Kidney epithelial cell (primary cell): Measurements from ENCODE around the gene VN1R4. TPM values are rescaled to one million over a fixed set of nuclear protein-coding genes. Genes with fewer than 3 reads are reported as not detected.
"Not testable (repeated sequence)": the region's sequence is repeated elsewhere in the genome, so short reads cannot be mapped to it uniquely, and the experiment has no call there.

ENCODE experiments used
- DNase-seq: peaks from one replicate; pipeline ENCODE4 v3.0.0-alpha.2; 2010; ENCODE audit warnings: low read depth
- H3K27me3 ChIP-seq: 2 replicates; pipeline ENCODE4 v1.6.0; 2011; ENCODE audit warnings: low read length; ENCODE audit not compliant: control insufficient read depth, insufficient read depth
- H3K36me3 ChIP-seq: 2 replicates; pipeline ENCODE4 v1.5.1; 2011; ENCODE audit warnings: low read length; ENCODE audit not compliant: control insufficient read depth, insufficient read depth
- H3K4me3 ChIP-seq: 2 replicates; pipeline ENCODE4 v1.5.1; 2011; ENCODE audit warnings: low read depth, mild to moderate bottlenecking, control low read depth, low read length
- total RNA-seq: library from RNA; depleted of rRNA; stranded (reverse); fragments of >200 nt; gene quantifications from 2 replicates; pipeline ENCODE4 v1.2.3, GENCODE V29; 2015
- TF ChIP-seq, protein P1 (sequence below): IDR thresholded peaks from 2 replicates; pipeline ENCODE4 v1.5.1; 2011; ENCODE audit warnings: mild to moderate bottlenecking, moderate library complexity, low read length, control low read depth, inconsistent platforms; ENCODE audit not compliant: insufficient read depth, poor library complexity, severe bottlenecking

Gene VN1R4
- total RNA-seq, 1 donor from 2014 or later, result not detected

DNA sequence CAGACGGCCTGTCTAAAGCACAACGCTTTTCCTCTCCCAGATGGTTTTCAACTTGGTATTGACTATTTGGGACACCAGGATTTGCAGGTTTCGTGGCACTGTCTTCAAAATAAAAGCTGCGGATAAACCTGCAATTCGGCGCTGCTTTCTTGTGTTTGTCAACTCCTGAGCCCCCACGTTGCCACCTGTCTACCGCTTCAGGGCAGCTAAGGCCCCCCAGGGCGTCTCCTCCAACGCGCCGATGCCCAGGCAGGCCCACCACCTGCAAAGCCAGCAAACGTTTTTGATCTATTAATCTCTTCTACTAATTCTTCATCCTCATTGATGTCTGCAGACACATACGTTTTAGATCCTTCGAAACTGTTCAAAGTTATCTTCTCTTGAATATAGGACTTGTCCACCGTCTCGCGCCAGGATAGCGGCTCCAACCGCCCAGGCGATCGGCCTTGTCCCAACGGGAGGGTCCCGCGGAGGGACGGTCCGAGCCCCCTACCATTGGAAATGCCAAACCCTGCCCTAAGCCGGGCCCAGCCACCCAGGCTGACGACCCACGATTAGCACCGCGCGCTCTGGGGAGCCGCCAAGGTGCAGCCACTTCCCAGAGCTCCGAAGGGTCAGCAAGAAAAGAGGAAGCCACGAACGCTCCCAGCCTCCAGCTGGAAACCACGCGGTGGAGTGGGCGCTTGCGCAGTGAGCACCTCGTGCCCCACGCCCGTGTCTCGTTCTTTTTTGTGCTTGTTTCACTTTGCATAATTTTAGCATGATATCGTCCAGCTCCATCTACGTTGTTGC, 23.4 kb upstream of the VN1R4 start:
- Histone ChIP-seq H3K4me3 (no peak overlapping the region), H3K36me3 (no peaks in the 10 kb centered on the region), H3K27me3 (no peaks in the 10 kb centered on the region)
- TF ChIP-seq, protein P1, sequence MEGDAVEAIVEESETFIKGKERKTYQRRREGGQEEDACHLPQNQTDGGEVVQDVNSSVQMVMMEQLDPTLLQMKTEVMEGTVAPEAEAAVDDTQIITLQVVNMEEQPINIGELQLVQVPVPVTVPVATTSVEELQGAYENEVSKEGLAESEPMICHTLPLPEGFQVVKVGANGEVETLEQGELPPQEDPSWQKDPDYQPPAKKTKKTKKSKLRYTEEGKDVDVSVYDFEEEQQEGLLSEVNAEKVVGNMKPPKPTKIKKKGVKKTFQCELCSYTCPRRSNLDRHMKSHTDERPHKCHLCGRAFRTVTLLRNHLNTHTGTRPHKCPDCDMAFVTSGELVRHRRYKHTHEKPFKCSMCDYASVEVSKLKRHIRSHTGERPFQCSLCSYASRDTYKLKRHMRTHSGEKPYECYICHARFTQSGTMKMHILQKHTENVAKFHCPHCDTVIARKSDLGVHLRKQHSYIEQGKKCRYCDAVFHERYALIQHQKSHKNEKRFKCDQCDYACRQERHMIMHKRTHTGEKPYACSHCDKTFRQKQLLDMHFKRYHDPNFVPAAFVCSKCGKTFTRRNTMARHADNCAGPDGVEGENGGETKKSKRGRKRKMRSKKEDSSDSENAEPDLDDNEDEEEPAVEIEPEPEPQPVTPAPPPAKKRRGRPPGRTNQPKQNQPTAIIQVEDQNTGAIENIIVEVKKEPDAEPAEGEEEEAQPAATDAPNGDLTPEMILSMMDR, result no peak
- no peak for DNase-seq

DNA sequence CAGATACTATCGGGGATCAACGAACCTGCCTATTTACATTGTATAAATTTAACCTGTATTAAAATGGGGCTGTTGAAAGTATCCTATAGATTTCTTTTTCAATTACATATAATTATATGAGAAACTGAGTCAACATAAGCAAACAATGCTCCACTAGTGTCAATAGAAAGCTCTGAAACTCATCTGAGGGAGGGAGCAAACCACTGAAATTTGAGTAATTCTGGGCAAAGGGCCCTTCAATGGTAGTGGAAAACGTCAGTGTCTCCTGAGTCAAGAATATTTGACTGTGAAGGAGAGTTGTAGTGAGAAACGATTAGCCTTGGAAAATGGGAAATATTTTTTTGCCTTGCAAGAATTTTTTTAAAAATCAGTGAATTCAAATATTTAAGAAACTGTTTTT, 17.6 kb upstream of the VN1R4 start:
- no peaks in the 10 kb centered on the region for H3K36me3 ChIP-seq
- TF ChIP-seq, protein P1, result no peak
- DNase-seq, result no peak
- no peak overlapping the region for H3K4me3 ChIP-seq
- no peaks in the 10 kb centered on the region for H3K27me3 ChIP-seq

DNA sequence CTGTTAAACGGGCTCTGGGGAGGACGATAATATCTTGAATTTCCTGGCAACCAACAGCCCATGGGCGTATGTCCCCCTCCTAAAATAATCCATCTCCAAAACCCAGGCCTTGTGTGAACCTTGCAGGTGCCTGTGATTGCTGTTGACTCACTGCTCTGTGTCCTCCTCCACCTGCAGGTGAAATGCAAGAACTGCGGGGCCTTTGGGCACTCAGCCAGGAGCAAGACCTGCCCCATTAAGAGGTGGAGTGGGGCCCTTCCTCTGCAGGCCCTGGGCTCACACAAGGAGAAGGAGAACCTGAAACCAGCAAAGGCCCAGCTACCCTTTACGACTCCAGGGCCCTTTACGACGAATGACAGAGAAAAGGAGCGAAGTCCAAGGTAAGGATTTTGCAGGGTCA, 14.4 kb upstream of the VN1R4 start:
- not testable (repeated sequence) for H3K36me3 ChIP-seq, H3K4me3 ChIP-seq, DNase-seq, H3K27me3 ChIP-seq

DNA sequence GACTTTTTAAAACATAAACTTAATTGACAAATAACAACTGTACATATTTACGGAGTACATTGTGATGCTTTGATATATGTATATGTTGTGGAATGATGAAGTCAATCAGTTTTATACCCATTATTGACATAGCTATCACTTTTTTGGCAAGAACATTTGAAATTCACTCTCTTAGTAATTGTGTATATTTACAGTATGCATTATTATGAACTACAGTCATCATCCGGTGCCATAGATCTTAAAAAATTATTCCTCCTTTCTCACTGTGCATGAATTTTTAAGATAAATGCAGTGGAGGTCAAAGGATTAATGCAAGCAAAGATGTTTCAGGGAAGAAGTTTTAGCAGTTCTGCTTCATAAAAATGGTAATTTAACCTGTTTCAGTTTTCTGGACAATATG, 8.0 kb upstream of the VN1R4 start:
- Histone ChIP-seq H3K27me3 (no peaks in the 10 kb centered on the region), H3K36me3 (no peaks in the 10 kb centered on the region), H3K4me3 (no peak overlapping the region)
- TF ChIP-seq, protein P1, result no peak
- no peak for DNase-seq

GRCh38 chr19:53272044-53272443, 4.5 kb upstream of the VN1R4 start:
- H3K36me3 ChIP-seq, result no peaks in the 10 kb centered on the region
- H3K4me3 ChIP-seq, result no peak overlapping the region
- no peak for DNase-seq
- H3K27me3 ChIP-seq, result no peaks in the 10 kb centered on the region
- TF ChIP-seq, protein P1, result no peak

- not testable (repeated sequence) for DNase-seq, H3K27me3 ChIP-seq, H3K4me3 ChIP-seq, H3K36me3 ChIP-seq
Observed at GRCh38 chr19:53269861-53270260, 2.3 kb upstream of the VN1R4 start.

DNA sequence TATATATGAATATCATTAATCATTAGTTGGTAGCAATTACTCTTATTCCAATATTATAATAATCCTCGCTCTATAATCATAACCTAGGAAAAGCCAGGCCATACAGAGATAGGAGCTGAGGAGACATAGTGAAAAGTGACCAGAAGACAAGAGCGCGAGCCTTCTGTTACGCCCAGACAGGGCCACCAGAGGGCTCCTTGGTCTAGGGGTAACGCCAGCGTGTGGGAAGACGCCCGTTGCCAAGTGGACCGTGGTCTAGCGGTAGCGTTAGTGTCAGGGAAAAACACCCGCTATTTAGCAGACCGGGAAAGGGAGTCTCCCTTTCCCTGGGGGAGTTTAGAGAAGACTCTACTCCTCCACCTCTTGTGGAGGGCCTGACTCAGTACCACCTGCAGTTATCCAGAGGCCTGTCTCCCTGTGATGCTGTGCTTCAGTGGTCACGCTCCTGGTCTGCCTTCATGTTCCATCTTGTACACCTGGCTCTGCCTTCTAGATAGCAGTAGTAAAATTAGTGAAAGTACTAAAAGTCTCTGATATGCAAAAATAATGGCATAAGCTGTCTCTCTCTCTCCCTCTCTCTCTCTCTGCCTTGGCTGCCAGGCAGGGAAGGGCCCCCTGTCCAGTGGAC, 9.7 kb downstream of the VN1R4 start, which contains the start of gene VN1R2:
Gene VN1R2, plus strand, starts transcription at position 578 of the 628 bp plus-strand sequence. CDS start 84 bp downstream, outside the sequence.
- H3K27me3 ChIP-seq, H3K36me3 ChIP-seq, H3K4me3 ChIP-seq, DNase-seq: not testable (repeated sequence)
